Frontal cortex (tissue), 4 donors: ENCODE measurements around the gene CPPED1. TPM values are rescaled to one million over a fixed set of nuclear protein-coding genes. Genes with fewer than 3 reads are reported as not detected.
"Not testable (repeated sequence)": the region's sequence is repeated elsewhere in the genome, so short reads cannot be mapped to it uniquely, and the experiment has no call there.

Source experiments
- DNase-seq, 2 donors: peaks; one replicate each; pipeline ENCODE4 v3.0.0; 2012; ENCODE audit warnings: low spot score in 2 of 2
- FAIRE-seq: peaks from 2 replicates; lab custom pipeline; 2012; peaks lifted over from hg19 to GRCh38; lab: Jason Lieb, UNC
- total RNA-seq: library from RNA; depleted of rRNA; stranded (reverse); fragments of >200 nt; gene quantifications from one replicate; pipeline ENCODE4 v1.2.3, GENCODE V29; 2014
- donor health status: control.
- donor health status: control.
- donor health status: control.

CPPED1 gene
- total RNA-seq, 1 donor from 2014 or later: 4.1 TPM

GRCh38 chr16:12802661-12803060, 1.0 kb downstream of the CPPED1 start:
- FAIRE-seq (no peak), DNase-seq (no peak)

GRCh38 chr16:12802048-12802447, 1.6 kb downstream of the CPPED1 start:
- DNase-seq (no peak), FAIRE-seq (no peak)

GRCh38 chr16:12801511-12802042, 2.1 kb downstream of the CPPED1 start:
- no peak for FAIRE-seq
- no peak for DNase-seq

GRCh38 chr16:12800817-12801216, 2.9 kb downstream of the CPPED1 start:
- FAIRE-seq: no peak
- no peak for DNase-seq

- not testable (repeated sequence) for DNase-seq, FAIRE-seq
Observed at GRCh38 chr16:12799996-12800395, 3.7 kb downstream of the CPPED1 start.

- DNase-seq (no peak), FAIRE-seq (no peak)
Observed at GRCh38 chr16:12798846-12799245, 4.8 kb downstream of the CPPED1 start.

- FAIRE-seq (no peak), DNase-seq (no peak)
Observed at GRCh38 chr16:12798171-12798570, 5.5 kb downstream of the CPPED1 start.

- DNase-seq (no peak), FAIRE-seq (no peak)
Observed at GRCh38 chr16:12796498-12796897, 7.2 kb downstream of the CPPED1 start.

- no peak for DNase-seq
- FAIRE-seq: no peak
Observed at GRCh38 chr16:12794486-12795387, 8.9 kb downstream of the CPPED1 start.

GRCh38 chr16:12793865-12794240, 9.8 kb downstream of the CPPED1 start:
- no peak for FAIRE-seq
- DNase-seq: no peak

GRCh38 chr16:12793120-12793864, 10.4 kb downstream of the CPPED1 start:
- FAIRE-seq: no peak
- no peak for DNase-seq

- not testable (repeated sequence) for DNase-seq, FAIRE-seq
Observed at GRCh38 chr16:12792528-12792927, 11.2 kb downstream of the CPPED1 start.

GRCh38 chr16:12791340-12791739, 12.3 kb downstream of the CPPED1 start:
- DNase-seq: no peak
- FAIRE-seq: no peak

GRCh38 chr16:12788758-12789157, 14.9 kb downstream of the CPPED1 start:
- FAIRE-seq (no peak), DNase-seq (no peak)

- no peak for DNase-seq
- FAIRE-seq: no peak
Observed at GRCh38 chr16:12786081-12786480, 17.6 kb downstream of the CPPED1 start.

- no peak for FAIRE-seq
Observed at GRCh38 chr16:12784076-12784475, 19.6 kb downstream of the CPPED1 start.

GRCh38 chr16:12781777-12782176, 21.9 kb downstream of the CPPED1 start:
- no peak for DNase-seq
- no peak for FAIRE-seq

More at GRCh38 chr16:12784076-12784475, 19.6 kb downstream of the CPPED1 start:
- DNase-seq: no peak

- FAIRE-seq (no peak), DNase-seq (no peak)
Observed at GRCh38 chr16:12780467-12780866, 23.2 kb downstream of the CPPED1 start.

- FAIRE-seq (no peak), DNase-seq (no peak)
Observed at GRCh38 chr16:12778726-12779125, 25.0 kb downstream of the CPPED1 start.

- FAIRE-seq: no peak
- no peak for DNase-seq
Observed at GRCh38 chr16:12775656-12776236, 27.9 kb downstream of the CPPED1 start.
